Stimulated activated CD8-positive, alpha-beta memory T cell treated with anti-CD3 and anti-CD28 coated beads, Interleukin-7, amount 100 ng/mL, for 48 hours (primary cell): Measurements from ENCODE around the gene ERN2.
"Not testable (repeated sequence)": the region's sequence is repeated elsewhere in the genome, so short reads cannot be mapped to it uniquely, and the experiment has no call there.

ENCODE experiments used
- DNase-seq, 2 donors: peaks; one replicate each; pipeline ENCODE4 v3.0.0-alpha.2; 2020; ENCODE audit warnings: low read depth in 1 of 2; ENCODE audit errors: extremely low read depth in 1 of 2

ERN2 gene

DNA sequence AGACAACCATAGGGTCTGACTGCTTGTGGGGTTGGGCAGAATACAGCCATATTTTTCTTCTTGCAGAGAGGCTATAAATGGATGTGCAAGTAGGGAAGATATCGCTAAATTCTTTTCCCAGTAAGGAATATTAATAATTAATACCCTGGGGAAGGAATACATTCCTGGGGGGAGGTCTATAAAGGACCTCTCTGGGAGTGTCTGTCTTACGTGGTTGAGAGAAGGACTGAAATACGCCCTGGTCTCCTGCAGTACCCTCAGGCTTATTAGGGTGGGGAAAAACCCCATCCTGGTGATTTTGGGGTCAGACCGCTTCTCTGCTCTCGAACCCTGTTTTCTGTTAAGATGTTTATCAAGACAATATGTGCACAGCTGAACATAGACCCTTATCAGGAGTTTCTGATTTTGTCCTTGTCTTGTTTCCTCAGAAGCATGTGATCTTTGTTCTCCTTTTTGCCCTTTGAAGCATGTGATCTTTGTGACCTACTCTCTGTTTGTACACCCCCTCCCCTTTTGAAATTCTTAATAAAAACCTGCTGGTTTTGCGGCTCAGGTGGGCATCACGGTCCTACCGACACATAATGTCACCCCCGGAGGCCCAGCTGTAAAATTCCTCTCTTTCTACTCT is 9.7 kb upstream of the ERN2 start:
- not testable (repeated sequence) for DNase-seq

DNA sequence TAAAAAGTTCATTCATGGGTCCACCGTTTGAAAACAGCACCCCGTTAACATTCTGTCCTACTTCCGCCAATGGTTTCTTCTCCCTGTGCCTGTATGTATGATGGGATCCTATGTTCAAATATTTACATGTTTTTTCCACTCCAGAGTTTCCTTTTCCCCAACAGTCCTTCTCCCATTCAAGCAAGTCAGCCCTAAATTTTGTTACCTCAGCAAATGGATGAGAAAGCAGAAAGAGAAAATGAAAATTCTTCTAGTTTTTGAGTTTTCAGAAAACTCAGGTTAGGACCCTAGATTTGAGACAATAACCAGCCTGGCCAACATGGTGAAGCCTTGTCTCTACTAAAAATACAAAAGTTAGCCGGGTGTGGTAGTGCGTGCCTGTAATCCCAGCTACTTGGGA is 3.5 kb upstream of the ERN2 start:
- no peak for DNase-seq

DNA sequence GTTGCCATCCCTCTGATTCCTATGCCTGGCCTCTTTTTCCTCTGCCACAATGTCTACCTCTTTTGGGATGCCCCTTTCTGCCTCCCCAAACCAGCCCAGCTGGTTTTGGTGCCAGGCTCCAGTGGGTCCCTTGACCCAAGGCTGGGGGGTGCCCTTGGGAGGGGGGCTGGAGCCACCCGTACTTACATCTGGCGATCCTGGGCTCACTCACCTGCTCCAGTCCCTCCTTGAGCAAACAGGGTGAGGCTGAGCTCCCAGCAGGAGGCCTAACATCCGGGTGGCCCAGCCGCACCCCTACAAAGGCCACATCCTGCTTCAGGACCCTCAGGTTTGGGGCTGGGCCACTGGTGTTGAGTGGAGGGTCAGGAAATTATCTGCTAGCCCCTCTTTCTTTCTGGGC is 1.2 kb downstream of the ERN2 start:
- DNase-seq, result no peak

DNA sequence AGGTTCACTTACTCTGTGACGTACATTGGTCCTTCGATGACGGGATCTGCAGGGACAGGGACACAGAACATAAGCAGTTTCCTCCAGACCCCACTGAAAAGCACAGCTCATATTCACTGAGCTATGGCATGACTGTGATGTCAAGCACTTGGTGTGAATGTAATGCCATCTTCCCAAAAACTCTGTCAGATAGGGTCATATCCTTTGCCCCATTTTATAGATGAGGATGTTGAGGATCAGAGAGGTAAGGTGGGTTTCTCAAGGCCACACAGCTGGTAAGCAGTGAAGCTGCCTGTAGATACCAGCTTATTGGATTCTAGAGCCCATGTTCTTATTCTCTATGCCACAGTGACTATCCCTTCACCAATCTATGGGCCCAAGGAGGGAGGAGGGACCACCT is 2.5 kb downstream of the ERN2 start:
- DNase-seq, result no peak

DNA sequence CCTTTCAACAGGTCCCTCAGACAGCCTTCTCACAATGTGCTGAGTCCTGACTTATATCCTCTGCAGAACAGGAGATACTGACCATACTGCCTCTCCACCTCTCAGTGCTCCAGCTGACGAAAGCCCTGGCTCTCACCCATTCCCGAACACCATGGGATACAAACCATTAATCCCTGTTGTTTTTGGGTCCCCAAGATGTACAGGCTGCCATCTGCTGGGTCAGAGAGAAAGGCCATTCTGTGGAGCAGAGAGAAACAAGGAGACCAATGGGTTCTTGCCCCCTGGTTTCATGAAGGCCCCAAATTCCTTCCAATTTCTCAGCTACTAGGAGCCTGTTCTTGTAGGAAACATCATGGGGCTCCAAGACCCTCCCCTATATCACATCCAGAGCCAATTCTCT is 3.0 kb downstream of the ERN2 start:
- no peak for DNase-seq

DNA sequence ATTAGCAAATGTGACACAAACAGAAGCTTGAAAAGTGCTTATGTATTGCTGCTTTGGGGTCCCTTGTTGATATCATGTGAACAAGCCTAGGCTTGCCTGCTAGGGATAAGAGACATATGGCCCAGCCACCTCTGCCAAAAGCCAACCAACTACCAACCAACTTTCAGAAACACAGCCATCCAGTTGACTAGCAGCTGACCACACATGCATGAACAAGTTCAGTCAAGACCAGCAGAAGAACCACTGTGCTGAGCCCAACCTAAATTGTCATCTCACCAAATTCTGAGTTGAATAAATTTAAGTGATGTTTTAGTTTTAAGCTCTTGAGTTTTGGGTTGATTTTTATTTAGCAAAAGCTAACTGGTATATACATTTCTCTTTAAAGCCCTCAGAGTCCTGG is 3.5 kb downstream of the ERN2 start:
- DNase-seq, result no peak

DNA sequence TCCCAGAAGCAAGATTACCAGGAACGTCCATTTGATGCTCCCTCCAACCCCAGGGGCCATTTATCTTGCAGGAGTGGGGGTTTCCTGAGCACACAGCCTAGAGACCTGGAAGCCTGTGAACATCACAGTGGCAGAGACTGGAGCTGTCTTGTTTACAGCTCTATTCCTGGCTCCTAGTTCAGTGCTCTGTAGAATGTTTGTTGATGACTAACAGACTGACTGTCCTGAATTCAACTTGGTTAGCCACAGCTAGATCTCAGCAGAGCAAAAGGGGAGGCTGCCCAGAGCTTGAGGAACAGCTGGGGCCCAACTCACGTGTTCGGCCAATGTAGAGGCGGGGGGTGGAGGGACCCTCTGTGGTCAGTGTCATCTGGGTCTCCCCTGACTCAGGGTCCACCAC is 6.6 kb downstream of the ERN2 start:
- DNase-seq, result no peak

DNA sequence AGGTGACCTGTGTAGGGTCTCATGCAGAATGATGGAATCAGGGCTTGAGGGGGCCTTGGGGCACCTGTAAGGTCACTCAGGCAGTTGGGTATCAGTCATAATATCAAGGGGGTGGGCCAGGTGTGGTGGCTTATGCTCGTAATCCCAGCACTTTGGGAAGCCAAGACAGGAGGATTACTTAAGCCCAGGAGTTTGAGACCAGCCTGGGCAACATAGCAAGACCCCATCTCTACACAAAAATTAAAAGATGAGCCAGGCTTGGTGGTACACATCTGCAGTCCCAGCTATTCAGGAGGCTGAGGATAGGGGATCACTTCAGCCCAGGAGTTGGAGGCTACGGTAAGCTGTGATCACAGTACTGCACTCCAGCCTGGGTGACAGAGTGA is 7.5 kb downstream of the ERN2 start:
- DNase-seq, result no peak

DNA sequence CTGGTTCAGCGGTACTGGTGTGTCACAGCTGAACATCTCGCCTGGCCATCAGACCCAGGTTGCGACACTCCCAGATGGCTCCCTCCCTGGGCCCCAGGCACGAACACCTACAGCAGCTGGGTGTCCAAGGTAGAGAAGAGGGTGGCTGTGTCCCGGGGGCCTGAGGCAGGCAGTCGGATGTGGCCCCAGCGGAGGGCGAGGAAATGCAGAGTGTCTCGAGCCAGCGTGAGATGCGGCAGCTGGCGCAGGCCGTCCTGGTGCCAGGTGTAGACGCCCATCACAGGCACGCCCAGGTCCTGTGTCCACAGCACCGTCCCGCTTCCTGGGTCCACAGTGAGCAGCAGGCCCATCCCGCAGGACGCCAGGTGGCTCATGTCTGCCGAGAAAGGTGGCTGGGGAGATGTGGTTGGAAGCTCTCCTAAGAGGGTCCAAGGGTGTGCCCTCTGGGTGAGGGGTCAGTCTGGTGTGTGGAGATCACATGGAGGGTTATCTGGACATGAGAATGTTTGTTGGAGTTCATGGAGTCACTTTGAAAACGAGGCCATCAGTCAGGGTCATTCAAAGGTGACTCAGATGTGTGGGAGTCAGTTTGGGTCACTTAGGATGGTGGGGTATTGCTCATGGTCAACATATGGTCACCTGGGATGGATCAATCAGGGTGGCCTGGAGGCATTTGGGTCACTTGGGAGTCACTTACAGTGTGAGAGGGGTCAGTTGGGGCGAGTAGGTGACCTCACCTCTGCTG is 8.1 kb downstream of the ERN2 start:
- no peak for DNase-seq

DNA sequence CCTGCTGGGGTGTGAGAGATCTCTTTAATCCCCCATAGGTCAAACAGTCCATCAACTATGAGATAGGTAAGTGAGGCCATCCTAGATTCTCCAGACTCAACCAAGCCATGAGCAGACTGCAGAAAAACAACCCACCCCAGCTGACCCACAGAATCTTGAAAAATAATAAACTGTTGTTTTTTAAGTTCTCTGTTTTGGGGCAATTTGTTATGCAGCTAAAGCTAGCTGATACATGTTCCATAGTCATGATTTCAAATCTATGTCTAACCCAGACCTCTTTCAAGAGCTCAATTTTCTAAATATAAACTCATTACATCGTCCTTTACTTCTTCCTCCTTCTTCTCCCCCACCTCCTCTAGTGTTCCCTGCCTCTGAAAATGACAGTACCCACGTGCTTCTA is 10.1 kb downstream of the ERN2 start:
- DNase-seq, result no peak

DNA sequence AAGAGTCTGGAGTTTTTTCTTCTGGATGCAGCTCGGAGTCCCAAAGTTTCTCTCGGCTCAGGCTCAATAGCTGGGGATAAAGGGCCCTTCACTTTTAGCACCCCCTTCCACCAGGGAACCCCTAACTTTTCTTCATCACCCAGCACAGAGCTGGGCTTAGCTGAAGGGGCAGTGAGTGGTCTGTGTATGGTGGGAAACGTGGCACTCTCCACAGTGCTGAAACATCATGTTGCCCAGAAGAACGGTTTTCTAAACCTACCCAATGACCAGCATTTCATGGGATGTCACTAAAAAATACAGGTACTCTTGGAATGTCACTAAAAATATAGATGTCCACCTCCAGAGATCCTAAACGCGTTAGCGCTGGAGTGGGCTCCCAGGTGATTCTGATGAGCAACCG is 12.0 kb downstream of the ERN2 start:
- DNase-seq, result no peak

DNA sequence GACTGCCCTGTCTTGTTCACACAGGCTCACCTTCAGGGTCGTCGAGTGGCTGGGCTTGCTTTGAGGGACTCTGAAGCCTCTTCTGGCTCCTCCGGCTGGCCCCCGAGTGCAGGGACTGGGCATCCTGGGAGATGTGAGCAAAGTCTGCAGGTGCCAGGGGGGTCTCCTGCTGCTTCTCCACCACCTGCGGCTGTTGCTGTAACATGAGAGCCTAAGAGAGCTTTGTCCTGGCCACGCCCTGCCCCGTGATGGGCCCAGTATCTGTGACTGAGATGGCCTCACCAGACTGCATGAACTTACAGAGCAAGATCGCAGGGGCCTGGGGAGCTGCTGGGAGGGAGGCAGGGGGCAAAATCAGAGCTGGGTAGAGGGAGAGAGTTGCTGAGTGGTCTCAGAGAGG is 12.5 kb downstream of the ERN2 start:
- DNase-seq, result no peak

DNA sequence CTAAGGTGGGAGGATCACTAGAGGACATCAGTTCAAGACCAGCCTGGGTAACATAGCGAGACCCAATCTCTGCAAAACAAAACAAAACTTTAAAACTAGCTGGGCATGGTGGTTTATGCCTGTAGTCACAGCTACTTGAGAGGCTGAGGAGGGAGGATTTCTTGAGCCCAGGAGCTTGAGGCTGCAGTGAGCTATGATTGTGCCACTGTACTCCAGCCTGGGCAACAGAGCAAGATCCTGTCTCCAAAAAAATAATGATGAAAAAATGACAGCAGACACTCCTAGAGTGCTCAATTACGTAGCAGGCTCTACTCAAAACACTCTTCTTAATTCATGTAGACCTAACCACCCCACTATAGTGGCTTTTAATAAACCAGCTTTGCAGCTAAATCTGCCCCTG is 12.9 kb downstream of the ERN2 start:
- no peak for DNase-seq

DNA sequence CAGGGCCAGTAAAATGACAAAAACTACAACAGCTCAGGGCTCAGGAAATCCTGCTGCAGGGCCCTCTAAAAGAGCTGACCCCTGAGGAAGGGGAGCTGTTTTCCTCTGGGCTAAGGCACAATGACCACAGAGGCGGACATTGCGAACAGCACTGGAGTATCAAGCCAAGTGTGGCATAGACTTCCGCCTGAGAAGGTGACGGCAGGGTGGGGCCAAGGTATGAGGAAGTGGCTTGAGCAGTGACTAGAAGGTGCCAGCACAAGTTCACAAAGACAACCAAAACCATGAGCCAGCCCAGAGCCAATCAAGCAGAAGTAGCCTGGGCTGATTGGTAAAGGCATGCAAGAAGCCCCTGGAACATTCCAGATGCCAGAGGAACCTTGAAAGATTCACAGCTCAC is 13.9 kb downstream of the ERN2 start:
- no peak for DNase-seq

DNA sequence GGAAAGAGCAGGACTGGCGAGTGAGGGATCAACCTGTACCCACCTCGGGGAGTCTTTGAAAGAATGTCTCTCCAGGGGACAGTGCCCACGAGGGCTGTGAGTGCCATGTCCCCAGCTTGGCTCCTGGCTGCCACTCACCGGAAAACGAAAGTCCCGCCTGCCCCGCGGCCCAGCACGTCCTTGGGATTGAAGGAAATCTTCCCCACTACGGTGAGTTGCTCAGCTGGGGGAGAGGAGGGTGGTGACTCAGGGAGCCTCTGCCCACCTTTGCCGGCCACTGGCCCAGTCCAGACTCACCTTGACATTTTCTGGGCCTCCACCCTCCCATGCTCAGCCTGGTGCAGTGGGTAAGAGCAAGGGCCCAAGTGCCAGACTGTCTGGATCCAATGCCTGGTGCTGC is 17.3 kb downstream of the ERN2 start:
- DNase-seq, result no peak

DNA sequence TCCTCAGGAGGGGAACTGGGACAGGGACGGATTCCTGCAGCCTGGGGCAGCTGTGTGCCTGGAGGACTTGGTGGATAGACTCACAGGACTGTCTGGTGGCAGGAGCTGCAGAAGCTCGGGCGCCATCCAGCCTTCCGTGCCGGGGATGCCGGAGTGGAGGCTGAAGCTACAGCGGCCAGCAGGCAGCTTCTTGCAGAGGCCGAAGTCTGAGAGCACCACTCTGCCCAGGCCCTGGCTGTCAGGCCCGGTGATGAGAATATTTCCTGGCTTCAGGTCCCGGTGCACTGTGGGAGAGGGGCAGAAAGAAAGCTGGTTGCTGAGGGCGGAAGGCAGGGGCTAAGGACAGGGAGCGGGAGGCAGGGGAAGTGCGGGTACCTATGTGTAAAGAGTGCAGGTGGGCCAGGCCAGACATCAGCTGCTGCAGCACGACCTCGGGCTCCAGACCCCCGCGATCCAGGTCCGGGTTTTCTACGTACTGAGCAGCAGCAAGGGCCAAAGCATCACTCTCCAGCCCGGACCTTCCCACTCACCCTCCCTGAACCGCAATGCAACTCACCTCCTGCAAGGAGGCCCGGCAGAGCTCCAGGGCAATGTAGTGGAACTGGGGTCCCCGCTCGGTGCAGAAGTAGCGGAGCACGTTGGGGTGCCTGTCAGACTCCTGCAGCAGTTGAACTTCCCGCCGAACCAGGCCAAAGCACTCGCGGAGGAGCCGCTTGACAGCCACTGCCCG is 18.2 kb downstream of the ERN2 start:
- no peak for DNase-seq

DNA sequence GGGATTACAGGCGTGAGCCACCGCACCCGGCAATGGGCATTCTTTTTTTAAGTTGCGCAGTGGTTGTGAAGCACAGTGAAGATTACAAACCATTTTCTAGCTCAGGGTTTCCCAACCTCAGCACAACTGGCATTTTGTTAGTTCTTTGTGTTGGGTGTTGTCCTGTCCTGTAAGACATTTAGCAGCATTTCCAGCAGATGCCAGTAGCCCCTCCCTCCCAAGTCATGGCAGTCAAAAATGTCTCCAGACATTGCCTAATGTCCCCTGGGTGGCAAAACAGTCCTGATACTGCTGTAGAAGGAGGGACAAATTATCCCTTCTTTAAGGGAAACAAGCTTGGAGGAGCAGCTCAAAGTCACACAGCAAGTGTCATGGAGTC is 18.8 kb downstream of the ERN2 start:
- DNase-seq, result no peak

DNA sequence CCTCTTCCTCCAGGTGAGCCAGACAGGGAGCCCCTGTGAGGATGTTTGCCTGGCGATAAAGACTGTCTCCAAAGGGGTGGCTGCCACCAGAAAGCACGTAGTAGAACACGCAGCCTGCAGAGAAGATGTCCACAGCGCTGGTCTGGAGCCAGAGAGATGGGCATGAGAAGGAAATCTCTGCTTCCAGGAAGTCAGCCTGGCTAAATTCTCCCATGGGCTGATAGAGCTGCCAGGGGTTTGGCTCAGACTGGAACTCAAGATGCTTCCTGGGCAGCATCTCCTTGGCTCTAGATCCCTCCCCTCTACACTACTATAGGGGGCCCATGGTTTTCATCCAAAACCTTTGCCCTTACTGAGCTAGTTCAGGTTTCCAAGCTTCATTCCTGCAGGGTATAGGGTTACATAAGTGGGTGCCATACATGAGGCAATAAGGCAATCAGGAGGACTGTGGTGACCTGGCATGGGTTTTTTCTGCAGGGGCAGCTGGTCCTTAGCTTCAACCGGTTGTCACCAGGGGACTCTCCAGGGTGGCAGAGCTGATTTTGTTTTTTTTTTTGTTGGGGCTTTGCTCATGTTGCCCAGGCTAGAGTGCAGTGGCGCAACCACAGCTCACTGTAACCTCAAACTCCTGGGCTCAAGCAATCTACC is 20.7 kb downstream of the ERN2 start:
- no peak for DNase-seq

DNA sequence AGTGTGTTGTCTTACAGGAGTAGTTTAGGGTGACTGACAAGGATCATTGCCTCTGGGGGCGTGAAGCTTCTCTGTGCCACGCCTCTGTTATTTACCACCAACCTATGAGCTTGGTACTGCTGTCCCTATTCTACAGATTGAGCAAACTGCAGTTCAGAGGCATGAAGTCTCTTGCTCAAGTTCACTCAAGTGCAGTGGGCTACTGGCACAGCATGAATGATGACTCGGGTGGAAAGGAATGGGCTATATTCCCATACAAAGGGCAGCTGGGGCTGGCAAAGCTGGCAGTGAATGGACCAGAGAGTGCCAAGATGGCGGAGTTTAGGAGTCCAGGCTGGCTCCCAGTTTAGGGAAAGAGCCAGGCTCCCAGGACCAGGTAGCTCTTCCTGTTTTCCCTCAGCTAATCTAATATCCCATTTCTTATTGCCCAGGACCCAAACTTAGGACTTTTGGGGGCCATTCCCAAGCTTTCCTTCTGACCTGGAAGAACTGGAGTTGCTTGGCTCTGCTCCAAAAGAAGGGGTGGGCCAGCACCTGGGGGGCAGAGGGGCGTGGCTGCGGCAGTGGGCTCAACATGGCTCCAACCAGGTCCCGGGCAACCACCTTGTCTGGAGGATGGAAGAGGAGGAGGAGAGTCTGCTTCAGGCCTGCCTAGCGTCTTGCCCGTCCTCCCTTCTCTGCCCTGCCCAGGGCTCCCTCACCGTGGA is 21.4 kb downstream of the ERN2 start:
- DNase-seq, result no peak

DNA sequence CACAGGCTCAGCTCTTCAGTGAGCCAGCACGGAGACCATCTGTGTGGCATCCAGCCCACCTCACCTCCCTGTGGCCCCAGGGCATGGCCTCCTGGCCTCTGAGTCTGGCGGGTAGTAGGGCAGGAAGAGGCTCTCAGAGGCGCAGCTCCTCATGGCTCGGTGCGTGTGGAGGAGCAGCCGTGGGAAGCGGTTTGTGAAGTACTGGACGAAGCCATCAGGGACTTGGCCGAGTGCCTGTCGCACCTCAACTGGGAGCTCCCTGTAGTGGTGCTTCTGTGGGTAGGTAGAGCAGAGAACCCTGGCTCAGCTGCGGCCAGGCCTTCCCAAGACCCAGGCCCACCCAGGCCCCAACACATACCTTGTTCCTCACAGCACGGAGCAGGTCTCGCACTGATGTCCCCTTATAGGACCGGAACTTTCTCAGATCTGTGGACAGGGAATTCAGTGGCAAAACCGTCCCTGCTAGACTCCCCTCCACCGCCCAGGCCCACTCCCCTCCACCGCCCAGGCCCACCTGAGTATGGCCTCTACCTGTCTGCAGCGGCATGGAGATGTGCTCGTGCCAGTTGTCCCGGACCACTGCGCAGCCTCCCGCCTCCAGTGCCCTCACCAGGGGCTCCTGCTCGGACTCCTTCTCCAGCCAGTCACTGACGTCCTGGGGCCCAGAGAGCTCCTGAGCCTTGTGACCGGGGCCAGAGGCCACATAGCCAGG is 22.1 kb downstream of the ERN2 start:
- no peak for DNase-seq
